CD4-positive, alpha-beta memory T cell (primary cell): Measurements from ENCODE around the gene RNF152. TPM values are rescaled to one million over a fixed set of nuclear protein-coding genes. Genes with fewer than 3 reads are reported as not detected.

Experiments
- CTCF ChIA-PET: fragments of 350-600 bp; sonication (Branson Sonifier 250); formaldehyde crosslinking; loops from one replicate; lab custom pipeline; 2021; ENCODE audit warnings: inconsistent platforms; ENCODE audit not compliant: partially characterized antibody; lab: Charles Lee
- POLR2A ChIA-PET: fragments of 350-600 bp; sonication (Branson Sonifier 250); formaldehyde crosslinking; loops from one replicate; lab custom pipeline; 2021; ENCODE audit not compliant: partially characterized antibody; lab: Charles Lee
- DNase-seq, 5 donors: peaks; one replicate each; pipeline versions ENCODE4 v3.0.0 to v3.0.0-alpha.2; 2020 to 2022; ENCODE audit warnings: mixed read lengths in 1 of 5
- H3K27ac ChIP-seq: one replicate; pipeline ENCODE4 v1.7.0; 2013; ENCODE audit warnings: low read depth, low read length
- H3K27me3 ChIP-seq: 2 replicates; pipeline ENCODE4 v1.7.0; 2013; ENCODE audit warnings: mild to moderate bottlenecking, low read length, moderate library complexity; ENCODE audit not compliant: insufficient read depth
- H3K36me3 ChIP-seq: 2 replicates; pipeline ENCODE4 v1.7.0; 2013; ENCODE audit warnings: mild to moderate bottlenecking, low read length, moderate library complexity; ENCODE audit not compliant: insufficient read depth
- H3K4me1 ChIP-seq: 2 replicates; pipeline ENCODE4 v1.7.0; 2013; ENCODE audit warnings: mild to moderate bottlenecking, low read length, moderate library complexity; ENCODE audit not compliant: insufficient read depth
- H3K4me3 ChIP-seq, 2 donors: one replicate each; pipeline ENCODE4 v1.7.0; 2013; ENCODE audit warnings: low read length in 2 of 2, mild to moderate bottlenecking in 1 of 2
- H3K9me3 ChIP-seq, 2 donors: one replicate each; pipeline ENCODE4 v1.7.0; 2013; ENCODE audit warnings: low read length in 2 of 2, control low read depth in 1 of 2; ENCODE audit not compliant: control insufficient read depth in 1 of 2
- H3K27ac Mint-ChIP-seq, 7 donors: one replicate each; pipeline ENCODE4 v1.8.0; 2020 to 2021; ENCODE audit warnings: mixed read lengths in 7 of 7, mild to moderate bottlenecking in 6 of 7, inconsistent platforms in 3 of 7, moderate library complexity in 3 of 7
- H3K27me3 Mint-ChIP-seq, 2 donors: one replicate each; pipeline ENCODE4 v1.8.0; 2020 to 2021; ENCODE audit warnings: mixed read lengths in 2 of 2
- H3K36me3 Mint-ChIP-seq, 2 donors: one replicate each; pipeline ENCODE4 v1.8.0; 2020 to 2021; ENCODE audit warnings: mixed read lengths in 2 of 2, inconsistent platforms in 1 of 2, mild to moderate bottlenecking in 1 of 2
- H3K4me1 Mint-ChIP-seq, 4 donors: one replicate each; pipeline ENCODE4 v1.8.0; 2020 to 2021; ENCODE audit warnings: mixed read lengths in 4 of 4, mild to moderate bottlenecking in 1 of 4
- H3K4me3 Mint-ChIP-seq, 8 donors: one replicate each; pipeline ENCODE4 v1.8.0; 2020 to 2021; ENCODE audit warnings: mixed read lengths in 8 of 8, mild to moderate bottlenecking in 7 of 8, moderate library complexity in 6 of 8, inconsistent platforms in 3 of 8
- H3K9me3 Mint-ChIP-seq, 8 donors: one replicate each; pipeline ENCODE4 v1.8.0; 2020 to 2021; ENCODE audit warnings: mixed read lengths in 8 of 8, mild to moderate bottlenecking in 5 of 8, inconsistent platforms in 3 of 8, moderate library complexity in 1 of 8
- intact Hi-C: fragments of 100-400 bp; cut with micrococcal nuclease; formaldehyde crosslinking; loops from one replicate; pipeline ENCODE4 v1.15.1; 2023
- polyA plus RNA-seq, 2 donors: library from polyadenylated mRNA; unstranded; fragments of 300-500 nt; fragmentation: Illumina TruSeq; gene quantifications; one replicate each; pipeline ENCODE4 v1.2.3, GENCODE V29; 2021
- total RNA-seq, 2 experiments: library from RNA; stranded (reverse); gene quantifications; one replicate each; pipeline ENCODE4 v1.2.3, GENCODE V29; 2021

The RNF152 gene
- total and polyA plus RNA-seq, 4 experiments from 2014 or later, result 0.06 to 0.20 TPM; not detected in 2

- H3K4me1 ChIP-seq, result no peaks in the 10 kb centered on the region
- H3K4me3 Mint-ChIP-seq, result no peak overlapping the region
- H3K9me3 Mint-ChIP-seq, result peaks cover 0 to 5% (median 0%) of the 10 kb centered on the region in 8 donors
- no peak overlapping the region for H3K4me3 ChIP-seq
- H3K27ac Mint-ChIP-seq, result no peak overlapping the region
- no peak for DNase-seq
- ChIA-PET POLR2A (no interaction called here), CTCF (no interaction called here)
- H3K36me3 Mint-ChIP-seq, result no peaks in the 10 kb centered on the region
- H3K4me1 Mint-ChIP-seq, result no peaks in the 10 kb centered on the region
- no peaks in the 10 kb centered on the region for H3K36me3 ChIP-seq
- intact Hi-C loops, result no loop called here
- peaks cover 4 to 8% of the 10 kb centered on the region in 2 donors for H3K27me3 Mint-ChIP-seq
- no peak overlapping the region for H3K27ac ChIP-seq
- no peaks in the 10 kb centered on the region for H3K27me3 ChIP-seq
- H3K9me3 ChIP-seq, result no peaks in the 10 kb centered on the region
Measured at GRCh38 chr18:61845197-61845596, 47.6 kb downstream of the RNF152 start.

GRCh38 chr18:61844726-61845125 lies 48.1 kb downstream of the RNF152 start:
- no peak for DNase-seq
- Histone ChIP-seq H3K27ac (no peak overlapping the region), H3K36me3 (no peaks in the 10 kb centered on the region), H3K9me3 (no peaks in the 10 kb centered on the region), H3K4me1 (no peaks in the 10 kb centered on the region), H3K27me3 (no peaks in the 10 kb centered on the region), H3K4me3 (no peak overlapping the region)
- Mint-ChIP-seq H3K4me1 (no peaks in the 10 kb centered on the region), H3K9me3 (peaks cover 0 to 5% (median 0%) of the 10 kb centered on the region in 8 donors), H3K4me3 (no peak overlapping the region), H3K36me3 (no peaks in the 10 kb centered on the region), H3K27ac (no peak overlapping the region), H3K27me3 (peaks cover 4 to 8% of the 10 kb centered on the region in 2 donors)
- POLR2A ChIA-PET, result no interaction called here
- CTCF ChIA-PET, result no interaction called here
- intact Hi-C loops, result no loop called here

- Mint-ChIP-seq H3K27ac (no peak overlapping the region), H3K36me3 (no peaks in the 10 kb centered on the region), H3K4me1 (no peaks in the 10 kb centered on the region), H3K9me3 (peaks cover 0 to 5% (median 0%) of the 10 kb centered on the region in 8 donors), H3K27me3 (peaks cover 1 to 2% of the 10 kb centered on the region in 2 donors), H3K4me3 (no peak overlapping the region)
- H3K4me3 ChIP-seq, result no peak overlapping the region
- no peak overlapping the region for H3K27ac ChIP-seq
- no peaks in the 10 kb centered on the region for H3K4me1 ChIP-seq
- CTCF ChIA-PET, result no interaction called here
- H3K27me3 ChIP-seq, result no peaks in the 10 kb centered on the region
- intact Hi-C loops, result no loop called here
- POLR2A ChIA-PET, result no interaction called here
- DNase-seq, result no peak
- H3K9me3 ChIP-seq, result no peaks in the 10 kb centered on the region
- no peaks in the 10 kb centered on the region for H3K36me3 ChIP-seq
Measured at GRCh38 chr18:61842146-61842545, 50.7 kb downstream of the RNF152 start.

- H3K4me1 ChIP-seq, result no peaks in the 10 kb centered on the region
- CTCF ChIA-PET, result no interaction called here
Measured at GRCh38 chr18:61841706-61842105, 51.1 kb downstream of the RNF152 start.

GRCh38 chr18:61840324-61840723 lies 52.5 kb downstream of the RNF152 start:
- ChIA-PET CTCF (interaction anchor here (0.8 kb wide), 1 partner anchor 9 kb away, joined by 3 read pairs; no protein-coding TSS in a partner anchor), POLR2A (no interaction called here)
- Histone ChIP-seq H3K27ac (no peak overlapping the region), H3K4me3 (no peak overlapping the region), H3K36me3 (no peaks in the 10 kb centered on the region), H3K9me3 (no peaks in the 10 kb centered on the region), H3K4me1 (no peaks in the 10 kb centered on the region), H3K27me3 (no peaks in the 10 kb centered on the region)
- H3K36me3 Mint-ChIP-seq, result no peaks in the 10 kb centered on the region
- intact Hi-C loops, result no loop called here
- peaks cover 0 to 2% (median 0%) of the 10 kb centered on the region in 8 donors for H3K9me3 Mint-ChIP-seq
- peaks cover 0 to 3% of the 10 kb centered on the region in 2 donors for H3K27me3 Mint-ChIP-seq
- no peaks in the 10 kb centered on the region for H3K4me1 Mint-ChIP-seq
- no peak overlapping the region for H3K27ac Mint-ChIP-seq
- no peak for DNase-seq
- no peak overlapping the region for H3K4me3 Mint-ChIP-seq

More at GRCh38 chr18:61841706-61842105, 51.1 kb downstream of the RNF152 start:
- no peak for DNase-seq
- H3K9me3 Mint-ChIP-seq, result peaks cover 0 to 5% (median 0%) of the 10 kb centered on the region in 8 donors
- Histone ChIP-seq H3K27ac (no peak overlapping the region), H3K4me3 (no peak overlapping the region), H3K36me3 (no peaks in the 10 kb centered on the region), H3K27me3 (no peaks in the 10 kb centered on the region), H3K9me3 (no peaks in the 10 kb centered on the region)
- no peaks in the 10 kb centered on the region for H3K4me1 Mint-ChIP-seq
- peaks cover 1 to 2% of the 10 kb centered on the region in 2 donors for H3K27me3 Mint-ChIP-seq
- intact Hi-C loops, result no loop called here
- H3K27ac Mint-ChIP-seq, result no peak overlapping the region
- POLR2A ChIA-PET, result no interaction called here
- no peak overlapping the region for H3K4me3 Mint-ChIP-seq
- no peaks in the 10 kb centered on the region for H3K36me3 Mint-ChIP-seq

GRCh38 chr18:61838521-61838920 lies 54.3 kb downstream of the RNF152 start:
- H3K4me1 ChIP-seq, result peaks cover 8% of the 10 kb centered on the region
- Mint-ChIP-seq H3K4me3 (no peak overlapping the region), H3K9me3 (peaks cover 0 to 2% (median 0%) of the 10 kb centered on the region in 8 donors), H3K4me1 (peaks cover 7 to 14% (median 11%) of the 10 kb centered on the region in 4 donors), H3K27me3 (peaks cover 0 to 3% of the 10 kb centered on the region in 2 donors), H3K27ac (no peak overlapping the region), H3K36me3 (no peaks in the 10 kb centered on the region)
- ChIA-PET CTCF (no interaction called here), POLR2A (no interaction called here)
- no peaks in the 10 kb centered on the region for H3K27me3 ChIP-seq
- no peaks in the 10 kb centered on the region for H3K36me3 ChIP-seq
- intact Hi-C loops, result no loop called here
- H3K27ac ChIP-seq, result no peak overlapping the region
- no peak overlapping the region for H3K4me3 ChIP-seq
- no peak for DNase-seq
- no peaks in the 10 kb centered on the region for H3K9me3 ChIP-seq

GRCh38 chr18:61833978-61834377 lies 58.8 kb downstream of the RNF152 start:
- no peaks in the 10 kb centered on the region for H3K36me3 ChIP-seq
- DNase-seq, result no peak
- H3K9me3 ChIP-seq, result no peaks in the 10 kb centered on the region
- Mint-ChIP-seq H3K4me3 (peak overlapping the region in 3 of 8 donors; percentile 33 to 71 (median 54)), H3K27ac (peak overlapping the region in 2 of 7 donors; percentile 20), H3K9me3 (peaks cover 0 to 2% (median 0%) of the 10 kb centered on the region in 8 donors), H3K27me3 (peaks cover 1 to 3% of the 10 kb centered on the region in 2 donors), H3K36me3 (no peaks in the 10 kb centered on the region), H3K4me1 (peaks cover 18 to 24% (median 21%) of the 10 kb centered on the region in 4 donors)
- ChIA-PET POLR2A (no interaction called here), CTCF (interaction anchor here (1.0 kb wide), 1 partner anchor 221 kb away, joined by 3 read pairs; no protein-coding TSS in a partner anchor)
- intact Hi-C loops, result loop anchor here (2.0 kb wide), 1 partner anchor 61 kb away; no protein-coding TSS in a partner anchor
- no peak overlapping the region for H3K27ac ChIP-seq
- no peaks in the 10 kb centered on the region for H3K27me3 ChIP-seq
- H3K4me3 ChIP-seq, result no peak overlapping the region
- H3K4me1 ChIP-seq, result peaks cover 20% of the 10 kb centered on the region
